Motor neuron (in vitro differentiated cells): ENCODE measurements around the gene CASTOR2. TPM values are rescaled to one million over a fixed set of nuclear protein-coding genes. Genes with fewer than 3 reads are reported as not detected.
A peak's percentile ranks its signal among the peaks of the same experiment; 100 is the strongest.
"Not testable (repeated sequence)": the region's sequence is repeated elsewhere in the genome, so short reads cannot be mapped to it uniquely, and the experiment has no call there.

Experiments
- ATAC-seq, 8 experiments: fragments of 200-7000 bp; cut with Tn5 transposase; replicated peaks in 6 of 8; 2 replicates each; pipeline ENCODE4 v1.8.0; 2021; ENCODE audit warnings: mild to moderate bottlenecking in 8 of 8, moderate library complexity in 8 of 8
- H3K27ac ChIP-seq, 2 donors: fragments of 250-450 bp; sonication (Bioruptor Pico); 2 replicates each; pipeline ENCODE4 v1.9.0; 2021; ENCODE audit warnings: antibody characterized with exemption in 2 of 2, mild to moderate bottlenecking in 2 of 2, moderate library complexity in 1 of 2
- H3K4me1 ChIP-seq, 2 donors: fragments of 250-450 bp; sonication (Bioruptor Pico); replicated peaks in 1 of 2; 2 replicates each; pipeline ENCODE4 v1.6.1; 2021; ENCODE audit warnings: antibody characterized with exemption in 2 of 2, mild to moderate bottlenecking in 2 of 2, moderate library complexity in 1 of 2
- H3K4me3 ChIP-seq, 5 donors: fragments of 250-450 bp; sonication (Bioruptor Pico); 2 replicates each; pipeline ENCODE4 v1.9.0; 2021; ENCODE audit warnings: antibody characterized with exemption in 5 of 5, mild to moderate bottlenecking in 5 of 5, moderate library complexity in 4 of 5
- WGBS, 10 experiments: fragments of 450-650 bp; shearing (Covaris generic); methylation state at CpG; one replicate each; pipeline ENCODE4 v1.0.0; 2022; 5-methylcytosine and 5-hydroxymethylcytosine counted together
- in situ Hi-C, 9 experiments: fragments of 400-800 bp; cut with MboI; loops; one replicate each; pipeline ENCODE4 v1.15.0; 2021; ENCODE audit warnings: low sequenced_read_pairs in 9 of 9, low pct_unique_long_range_greater_than_20kb in 2 of 9; ENCODE audit not compliant: unreplicated experiment in 9 of 9
- total RNA-seq, 8 experiments: library from RNA; unstranded; fragments of 300-600 nt; gene quantifications; 2 replicates each; pipeline versions ENCODE4 v1.2.3 to v1.2.4, GENCODE V29; 2022

The CASTOR2 gene
- total RNA-seq, 8 experiments from 2014 or later = 3.9 to 26.2 (median 14.4) TPM

GRCh38 chr7:75066521-75066920 is 102.0 kb downstream of the CASTOR2 start:
- Histone ChIP-seq H3K4me1 (no peaks in the 10 kb centered on the region), H3K4me3 (no peak overlapping the region), H3K27ac (no peak overlapping the region)
- in situ Hi-C loops = loop anchor here in 1 of 9 experiments (25.0 kb wide), 1 partner anchor 696 kb away; the partner anchor contains the start of gene CCL26
- no peak for ATAC-seq
- 40 to 100% (median 98%) methylated on average over 1 to 9 of the region's 9 CpGs; no CpG with 5 or more reads in 3 of the 10 experiments for WGBS, 10 experiments

DNA sequence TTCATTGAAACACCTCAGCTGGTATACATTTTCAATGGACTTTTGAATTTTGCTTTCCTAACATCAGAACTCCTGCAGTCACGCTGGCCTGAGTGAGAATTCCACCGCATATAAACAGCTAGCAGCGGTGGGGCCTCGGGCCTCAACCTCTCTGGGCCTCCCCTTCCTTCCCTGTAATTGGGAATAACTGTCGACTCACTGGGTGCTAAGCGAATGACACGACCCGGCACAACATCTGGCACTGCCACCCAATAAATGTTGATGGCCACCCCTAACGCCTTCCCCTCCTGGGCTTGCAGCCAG is 108.4 kb downstream of the CASTOR2 start:
- in situ Hi-C loops = loop anchor here in 1 of 9 experiments (25.0 kb wide), 1 partner anchor 689 kb away; the partner anchor contains the start of gene CCL26
- peaks cover 5% of the 10 kb centered on the region in 2 donors for H3K4me1 ChIP-seq
- peak overlapping the region; percentile 94 to 96 for H3K27ac ChIP-seq
- WGBS, 10 experiments = 0 to 13% (median 1%) methylated on average over 1 to 9 of the region's 9 CpGs; no CpG with 5 or more reads in 3 of the 10 experiments
- ATAC-seq = peak in 3 of 8 experiments; percentile 1 to 11 (median 5)
- H3K4me3 ChIP-seq = peak overlapping the region; percentile 68 to 92 (median 79)

- H3K27ac ChIP-seq = peak overlapping the region; percentile 94 to 96
- in situ Hi-C loops = loop anchor here in 1 of 9 experiments (25.0 kb wide), 1 partner anchor 688 kb away; the partner anchor contains the start of gene CCL26
- H3K4me1 ChIP-seq = not testable (repeated sequence)
- peak in 1 of 8 experiments; percentile 5 for ATAC-seq
- no CpG with 5 or more reads among the region's 8 CpGs for WGBS, 10 experiments
- H3K4me3 ChIP-seq = peak overlapping the region; percentile 68 to 92 (median 79)
Measured at GRCh38 chr7:75074262-75074641, 109.7 kb downstream of the CASTOR2 start.

Other genes starting within 250 kb of the CASTOR2 start
- 1 to 10 TPM in 2 of 8 experiments, under 1 TPM in 3, not detected in 3; 0.16 to 2.8 (median 0.83) TPM for gene NCF1, start 190.7 kb upstream of the CASTOR2 start, total RNA-seq
- 10 to 100 TPM in 5 of 8 experiments, 1 to 10 TPM in 3; 7.8 to 19.4 (median 11.8) TPM for gene GTF2IRD2, start 113.1 kb upstream of the CASTOR2 start, total RNA-seq
- 10 to 100 TPM; 18.1 to 50.4 (median 37.7) TPM for gene RCC1L, start 109.1 kb downstream of the CASTOR2 start, total RNA-seq
- gene GTF2IRD2B, start 127.9 kb downstream of the CASTOR2 start, total RNA-seq = 10 to 100 TPM; 12.0 to 35.0 (median 22.1) TPM